GM23248 (cell line): ENCODE measurements around the gene SPTBN4. TPM values are rescaled to one million over a fixed set of nuclear protein-coding genes. Genes with fewer than 3 reads are reported as not detected.
"Not testable (repeated sequence)": the region's sequence is repeated elsewhere in the genome, so short reads cannot be mapped to it uniquely, and the experiment has no call there.

Source experiments
- DNase-seq: peaks from one replicate; pipeline ENCODE4 v3.0.0-alpha.2; 2015
- H2AFZ ChIP-seq: fragments of 200-600 bp; sonication (generic); 2 replicates; pipeline ENCODE4 v1.6.1; 2016; ENCODE audit warnings: antibody characterized with exemption
- H3F3A ChIP-seq: fragments of 200-600 bp; sonication (generic); 2 replicates; pipeline ENCODE4 v1.6.1; 2016; ENCODE audit warnings: mild to moderate bottlenecking, antibody characterized with exemption, mixed run types; ENCODE audit not compliant: insufficient read depth
- H3K27ac ChIP-seq: fragments of 200-600 bp; sonication (generic); 2 replicates; pipeline ENCODE4 v1.5.1; 2016; ENCODE audit warnings: mild to moderate bottlenecking
- H3K27me3 ChIP-seq: fragments of 200-600 bp; sonication (generic); replicated peaks from 2 replicates; pipeline ENCODE4 v1.6.1; 2016; ENCODE audit warnings: mild to moderate bottlenecking; ENCODE audit not compliant: insufficient read depth
- H3K36me3 ChIP-seq: fragments of 200-600 bp; sonication (generic); 2 replicates; pipeline ENCODE4 v1.6.1; 2016; ENCODE audit warnings: low read depth, mild to moderate bottlenecking
- H3K4me1 ChIP-seq: fragments of 200-600 bp; sonication (generic); 2 replicates; pipeline ENCODE4 v1.6.1; 2016; ENCODE audit warnings: mild to moderate bottlenecking; ENCODE audit not compliant: insufficient read depth
- H3K4me2 ChIP-seq: fragments of 200-600 bp; sonication (generic); one replicate; pipeline ENCODE4 v1.6.1; 2016; ENCODE audit warnings: mild to moderate bottlenecking; ENCODE audit not compliant: unreplicated experiment
- H3K4me3 ChIP-seq: fragments of 200-600 bp; sonication (generic); 2 replicates; pipeline ENCODE4 v1.5.1; 2016; ENCODE audit warnings: mild to moderate bottlenecking
- H3K79me2 ChIP-seq: fragments of 200-600 bp; sonication (generic); 2 replicates; pipeline ENCODE4 v1.6.1; 2016; ENCODE audit warnings: mild to moderate bottlenecking; ENCODE audit not compliant: insufficient read depth
- H3K9ac ChIP-seq: fragments of 200-600 bp; sonication (generic); 2 replicates; pipeline ENCODE4 v1.6.1; 2016; ENCODE audit warnings: mild to moderate bottlenecking
- H3K9me2 ChIP-seq: fragments of 200-600 bp; sonication (generic); 2 replicates; pipeline ENCODE4 v1.6.1; 2016; ENCODE audit warnings: mixed run types, mild to moderate bottlenecking, moderate library complexity; ENCODE audit not compliant: insufficient read depth
- H3K9me3 ChIP-seq: fragments of 200-600 bp; sonication (generic); one replicate; pipeline ENCODE4 v1.6.1; 2017; ENCODE audit warnings: low read depth
- H4K20me1 ChIP-seq: fragments of 200-600 bp; sonication (generic); 2 replicates; pipeline ENCODE4 v1.6.0; 2016; ENCODE audit not compliant: insufficient read depth
- EZH2 ChIP-seq: fragments of 200-600 bp; sonication (generic); IDR thresholded peaks from 2 replicates; pipeline ENCODE4 v1.6.1; 2018; ENCODE audit warnings: antibody characterized with exemption, mild to moderate bottlenecking; ENCODE audit not compliant: insufficient read depth, poor library complexity, severe bottlenecking
- EZH2phosphoT487 ChIP-seq: fragments of 200-600 bp; sonication (generic); IDR thresholded peaks from 2 replicates; pipeline ENCODE4 v1.6.1; 2018; ENCODE audit warnings: antibody characterized with exemption, moderate library complexity, mild to moderate bottlenecking, low read depth; ENCODE audit not compliant: insufficient read depth
- WGBS, 2 experiments: methylation state at CpG; one replicate each; pipeline ENCODE4 v1.1.6; 2015 to 2017; ENCODE audit warnings: low lambda C conversion rate in 2 of 2, low coverage in 1 of 2; ENCODE audit errors: missing lambda C conversion rate in 2 of 2; 5-methylcytosine and 5-hydroxymethylcytosine counted together
- in situ Hi-C: fragments of 300-500 bp; cut with MboI; formaldehyde crosslinking; loops from 2 replicates; pipeline ENCODE4 v1.15.0; 2020
- polyA plus RNA-seq: library from polyadenylated mRNA; unstranded; fragments of >200 nt; fragmentation: Nextera tagmentation; extraction: Ambion mirVana; gene quantifications from 2 replicates; pipeline ENCODE4 v1.2.1, GENCODE V29; 2016
- total RNA-seq: library from RNA; depleted of rRNA; stranded (reverse); fragments of >200 nt; shearing (Covaris generic); gene quantifications from 2 replicates; pipeline ENCODE4 v1.2.3, GENCODE V29; 2014

The SPTBN4 gene
- total and polyA plus RNA-seq, 2 experiments from 2014 or later, result 0.69 to 2.1 TPM

- peak within 1 kb of the TSS; percentile 92 for H2AFZ ChIP-seq
- H3K9ac ChIP-seq, result peak within 1 kb of the TSS; percentile 97
- H3K27me3 ChIP-seq, result no peaks in the 10 kb centered on the region
- no peaks in the 10 kb centered on the region for H3K9me2 ChIP-seq
- in situ Hi-C loops, result no loop called here
- DNase-seq, result peak; percentile 100
- H3K36me3 ChIP-seq, result peaks cover 9% of the 10 kb centered on the region; the same call in 1 of the 2 replicates
- no peaks in the 10 kb centered on the region for H4K20me1 ChIP-seq
- H3K4me1 ChIP-seq, result peaks cover 26% of the 10 kb centered on the region
- peaks cover 38% of the 10 kb centered on the region for H3K79me2 ChIP-seq
- peak within 1 kb of the TSS; percentile 98 for H3K4me3 ChIP-seq
- TF ChIP-seq EZH2, result no peak
- TF ChIP-seq EZH2phosphoT487, result no peak
- H3F3A ChIP-seq, result peaks cover 24% of the 10 kb centered on the region
- peak within 1 kb of the TSS; percentile 96 for H3K27ac ChIP-seq
- no peaks in the 10 kb centered on the region for H3K9me3 ChIP-seq
- WGBS, 2 experiments, result 1% methylated on average over 65 to 66 of the region's 75 CpGs
- H3K4me2 ChIP-seq, result peak within 1 kb of the TSS; percentile 98
Measured at GRCh38 chr19:40425450-40426287, 41.1 kb upstream of the SPTBN4 start, which contains the start of gene SERTAD1. SERTAD1 (minus strand) TSS chr19:40425992; CDS start chr19:40423546, 2,446 bp downstream.

- WGBS, 2 experiments, result 91 to 93% methylated on average over 7 of the region's 7 CpGs
- H4K20me1 ChIP-seq, H3K27ac ChIP-seq, in situ Hi-C loops, H3K9ac ChIP-seq, H3K9me2 ChIP-seq, H3K27me3 ChIP-seq, DNase-seq, H3K36me3 ChIP-seq, H3K9me3 ChIP-seq, H2AFZ ChIP-seq, H3K4me3 ChIP-seq, H3K4me2 ChIP-seq: not testable (repeated sequence)
- Histone ChIP-seq H3K79me2 (peaks cover 33% of the 10 kb centered on the region), H3F3A (peaks cover 28% of the 10 kb centered on the region), H3K4me1 (peaks cover 18% of the 10 kb centered on the region)
Measured at GRCh38 chr19:40428197-40428596, 38.6 kb upstream of the SPTBN4 start.

GRCh38 chr19:40430242-40430641, 36.6 kb upstream of the SPTBN4 start:
- H3K36me3 ChIP-seq, H3K4me2 ChIP-seq, H3K9ac ChIP-seq, H3K9me3 ChIP-seq, H3K4me3 ChIP-seq, H4K20me1 ChIP-seq, H3K27me3 ChIP-seq, H3K9me2 ChIP-seq, DNase-seq, H3K27ac ChIP-seq, in situ Hi-C loops, H2AFZ ChIP-seq: not testable (repeated sequence)
- Histone ChIP-seq H3F3A (peaks cover 35% of the 10 kb centered on the region), H3K79me2 (peaks cover 13% of the 10 kb centered on the region; the same call in 1 of the 2 replicates), H3K4me1 (peaks cover 16% of the 10 kb centered on the region)
- WGBS, 2 experiments, result 93 to 95% methylated on average over 10 of the region's 10 CpGs

GRCh38 chr19:40431698-40432097, 35.1 kb upstream of the SPTBN4 start:
- Histone ChIP-seq H3K27me3 (no peaks in the 10 kb centered on the region), H3K36me3 (no peaks in the 10 kb centered on the region), H3K27ac (no peak overlapping the region), H3F3A (peaks cover 37% of the 10 kb centered on the region), H3K4me3 (no peak overlapping the region), H3K9ac (no peak overlapping the region), H2AFZ (no peak overlapping the region), H3K4me1 (peaks cover 16% of the 10 kb centered on the region), H3K4me2 (no peak overlapping the region), H3K79me2 (peaks cover 12% of the 10 kb centered on the region; the same call in 1 of the 2 replicates), H3K9me3 (no peaks in the 10 kb centered on the region), H3K9me2 (no peaks in the 10 kb centered on the region), H4K20me1 (no peaks in the 10 kb centered on the region)
- TF ChIP-seq EZH2 (no peak), EZH2phosphoT487 (no peak)
- WGBS, 2 experiments, result 91 to 92% methylated on average over 3 of the region's 3 CpGs
- in situ Hi-C loops, result no loop called here
- no peak for DNase-seq

- H3K4me2 ChIP-seq, result peak overlapping the region; percentile 97
- H3K9me2 ChIP-seq, H4K20me1 ChIP-seq, in situ Hi-C loops, H3K27me3 ChIP-seq, H3K9me3 ChIP-seq, H3K36me3 ChIP-seq: not testable (repeated sequence)
- peak overlapping the region; percentile 97 for H3K27ac ChIP-seq
- peak overlapping the region; percentile 96 for H3K9ac ChIP-seq
- peaks cover 16% of the 10 kb centered on the region for H3K4me1 ChIP-seq
- H2AFZ ChIP-seq, result peak overlapping the region; percentile 86
- peaks cover 12% of the 10 kb centered on the region; the same call in 1 of the 2 replicates for H3K79me2 ChIP-seq
- H3F3A ChIP-seq, result peaks cover 37% of the 10 kb centered on the region
- 11 to 13% methylated on average over 7 of the region's 7 CpGs for WGBS, 2 experiments
- peak; percentile 18 for DNase-seq
- peak overlapping the region; percentile 73 for H3K4me3 ChIP-seq
Measured at GRCh38 chr19:40432760-40433159, 34.0 kb upstream of the SPTBN4 start.
